Measurements from ENCODE around the gene STK4. TPM values are rescaled to one million over a fixed set of nuclear protein-coding genes. Genes with fewer than 3 reads are reported as not detected.

The STK4 gene
- total and polyA plus RNA-seq, 9 donors: 8.3 to 27.5 (median 19.6) TPM

DNA sequence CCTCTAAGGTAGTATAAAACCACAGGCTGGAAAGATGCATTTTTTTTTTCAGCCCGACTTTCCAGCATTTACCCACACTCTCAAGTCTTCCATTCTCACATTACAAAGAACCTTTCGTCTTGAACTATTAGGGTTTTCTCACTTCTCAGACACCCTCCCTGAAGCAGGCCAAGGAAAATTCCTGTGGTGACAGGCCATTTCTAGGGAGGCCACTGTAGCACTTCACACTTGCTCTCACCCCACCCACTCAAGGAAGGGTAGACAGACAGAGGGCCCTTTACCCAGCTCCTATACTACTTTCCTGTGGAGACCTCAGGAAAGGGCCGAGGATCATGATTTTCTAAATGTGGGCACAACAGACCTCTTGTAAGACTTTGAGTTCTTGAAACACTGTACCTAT, 106.9 kb downstream of the STK4 start:
- intact Hi-C loops (cut with DNase I): no loop called here

DNA sequence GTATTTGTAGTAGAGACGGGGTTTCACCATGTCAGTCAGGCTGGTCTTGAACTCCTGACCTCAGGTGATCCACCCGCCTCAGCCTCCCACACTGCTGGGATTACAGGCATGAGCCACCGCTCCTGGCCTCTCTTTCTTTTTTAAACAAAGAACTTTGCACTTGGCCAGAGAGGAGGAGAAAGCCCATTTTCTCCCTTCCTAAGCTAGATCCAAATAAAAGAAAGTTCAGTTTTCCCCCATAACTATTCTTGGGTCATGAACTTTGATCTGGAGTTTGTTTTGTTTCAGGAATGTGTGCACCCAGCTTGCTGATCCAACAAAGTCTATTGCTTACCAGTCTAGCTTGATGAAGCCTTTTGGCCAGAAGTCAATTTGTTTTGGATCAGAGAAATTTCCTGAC, 111.2 kb downstream of the STK4 start:
- Histone ChIP-seq H3K9me3 (no peaks in the 10 kb centered on the region), H3K4me3 (no peak overlapping the region), H3K4me1 (ENCODE audit: insufficient read depth) (no peaks in the 10 kb centered on the region), H3K27me3 (no peaks in the 10 kb centered on the region), H3K27ac (no peak overlapping the region), H3K36me3 (no peaks in the 10 kb centered on the region)
- 87 to 94% (median 91%) methylated on average over 3 of the region's 3 CpGs for WGBS, 3 donors
- TF ChIP-seq, protein P1, sequence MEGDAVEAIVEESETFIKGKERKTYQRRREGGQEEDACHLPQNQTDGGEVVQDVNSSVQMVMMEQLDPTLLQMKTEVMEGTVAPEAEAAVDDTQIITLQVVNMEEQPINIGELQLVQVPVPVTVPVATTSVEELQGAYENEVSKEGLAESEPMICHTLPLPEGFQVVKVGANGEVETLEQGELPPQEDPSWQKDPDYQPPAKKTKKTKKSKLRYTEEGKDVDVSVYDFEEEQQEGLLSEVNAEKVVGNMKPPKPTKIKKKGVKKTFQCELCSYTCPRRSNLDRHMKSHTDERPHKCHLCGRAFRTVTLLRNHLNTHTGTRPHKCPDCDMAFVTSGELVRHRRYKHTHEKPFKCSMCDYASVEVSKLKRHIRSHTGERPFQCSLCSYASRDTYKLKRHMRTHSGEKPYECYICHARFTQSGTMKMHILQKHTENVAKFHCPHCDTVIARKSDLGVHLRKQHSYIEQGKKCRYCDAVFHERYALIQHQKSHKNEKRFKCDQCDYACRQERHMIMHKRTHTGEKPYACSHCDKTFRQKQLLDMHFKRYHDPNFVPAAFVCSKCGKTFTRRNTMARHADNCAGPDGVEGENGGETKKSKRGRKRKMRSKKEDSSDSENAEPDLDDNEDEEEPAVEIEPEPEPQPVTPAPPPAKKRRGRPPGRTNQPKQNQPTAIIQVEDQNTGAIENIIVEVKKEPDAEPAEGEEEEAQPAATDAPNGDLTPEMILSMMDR (IDR thresholded peaks at IDR 0.05): no peak
- TF ChIP-seq EP300 (IDR thresholded peaks at IDR 0.05): no peak
- TF ChIP-seq POLR2A (IDR thresholded peaks at IDR 0.05): no peak
- DNase-seq: no peak
- intact Hi-C loops (cut with DNase I): no loop called here

More for the DNA sequence above, 106.9 kb downstream of the STK4 start:
- Histone ChIP-seq H3K27me3 (no peaks in the 10 kb centered on the region), H3K9me3 (no peaks in the 10 kb centered on the region), H3K36me3 (no peaks in the 10 kb centered on the region), H3K4me1 (ENCODE audit: insufficient read depth) (no peaks in the 10 kb centered on the region), H3K4me3 (no peak overlapping the region), H3K27ac (no peak overlapping the region)
- WGBS, 3 donors: 85 to 94% (median 93%) methylated on average over 3 of the region's 3 CpGs
- no peak for TF ChIP-seq POLR2A (IDR thresholded peaks at IDR 0.05)
- TF ChIP-seq EP300 (IDR thresholded peaks at IDR 0.05): no peak
- TF ChIP-seq, protein P1 (IDR thresholded peaks at IDR 0.05): no peak
- DNase-seq: no peak

DNA sequence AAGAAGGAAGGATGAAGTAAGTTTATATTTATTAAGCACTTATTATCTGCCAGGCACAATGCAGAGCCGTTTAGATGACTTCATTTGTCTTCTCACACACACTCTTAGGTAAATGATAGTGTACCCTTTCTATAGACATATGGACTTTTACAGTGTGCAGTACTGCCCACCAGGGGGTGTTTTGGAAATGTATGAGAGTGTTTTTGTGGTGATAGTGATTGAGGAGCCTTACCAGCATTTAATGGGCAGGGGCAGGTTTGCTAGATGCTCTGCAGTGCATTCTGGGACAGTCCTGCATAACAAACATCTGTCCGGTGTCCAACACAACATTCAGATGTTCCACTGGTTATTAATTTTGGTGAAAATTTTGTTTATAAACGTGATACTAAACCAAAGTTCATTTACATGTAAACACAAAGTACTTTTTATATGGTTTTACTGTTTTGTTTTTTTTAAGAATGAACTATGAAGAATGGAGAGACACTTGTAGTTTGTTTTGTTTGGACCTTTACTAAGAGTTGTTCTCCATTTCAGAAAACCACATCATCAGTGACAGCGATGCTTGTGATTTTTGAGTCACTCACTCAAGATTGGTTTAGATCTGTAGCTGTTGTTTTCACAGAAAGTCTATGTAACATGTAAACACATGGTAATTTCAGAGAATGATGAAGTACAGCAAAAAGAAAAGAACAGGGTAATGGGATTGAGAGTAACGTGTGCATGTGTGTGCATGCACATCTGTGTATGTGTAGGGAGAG, 114.7 kb downstream of the STK4 start:
- H3K9me3 ChIP-seq: no peaks in the 10 kb centered on the region
- intact Hi-C loops (cut with DNase I): no loop called here
- H3K4me3 ChIP-seq: no peak overlapping the region
- H3K27me3 ChIP-seq: no peaks in the 10 kb centered on the region
- no peaks in the 10 kb centered on the region for H3K4me1 ChIP-seq (ENCODE audit: insufficient read depth)
- TF ChIP-seq EP300 (IDR thresholded peaks at IDR 0.05) (no peak), POLR2A (IDR thresholded peaks at IDR 0.05) (no peak)
- TF ChIP-seq, protein P1 (IDR thresholded peaks at IDR 0.05): no peak
- H3K27ac ChIP-seq: no peak overlapping the region
- no peak for DNase-seq
- no peaks in the 10 kb centered on the region for H3K36me3 ChIP-seq
- WGBS, 3 donors: 82 to 89% (median 82%) methylated on average over 5 of the region's 5 CpGs

DNA sequence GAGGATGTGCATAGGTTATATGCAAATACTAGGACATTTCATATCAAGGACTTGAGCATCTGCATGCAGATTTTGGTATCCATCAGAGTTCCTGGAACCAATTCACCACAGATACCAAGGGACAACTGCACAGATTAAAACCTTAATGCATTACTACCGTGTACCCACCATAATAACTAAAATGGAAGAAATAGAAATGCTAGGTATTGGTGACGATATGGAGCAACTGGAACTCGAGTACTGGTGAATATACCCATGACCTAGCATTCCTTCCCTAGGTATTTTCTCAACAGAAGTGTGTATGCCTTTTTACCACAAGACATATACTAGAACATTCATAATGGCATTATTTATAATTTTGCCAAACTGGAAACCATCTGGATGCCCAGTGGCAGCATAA, 116.2 kb downstream of the STK4 start:
- Histone ChIP-seq H3K4me3 (no peak overlapping the region), H3K36me3 (no peaks in the 10 kb centered on the region), H3K4me1 (ENCODE audit: insufficient read depth) (no peaks in the 10 kb centered on the region), H3K27ac (no peak overlapping the region), H3K27me3 (no peaks in the 10 kb centered on the region), H3K9me3 (no peaks in the 10 kb centered on the region)
- WGBS, 3 donors: 95 to 99% (median 98%) methylated on average over 3 of the region's 3 CpGs
- no peak for TF ChIP-seq EP300 (IDR thresholded peaks at IDR 0.05)
- TF ChIP-seq POLR2A (IDR thresholded peaks at IDR 0.05): no peak
- TF ChIP-seq, protein P1 (IDR thresholded peaks at IDR 0.05): no peak
- DNase-seq: no peak
- intact Hi-C loops (cut with DNase I): no loop called here

All from ovary (tissue), 9 donors.